Measurements from ENCODE around the gene LIX1L. TPM values are rescaled to one million over a fixed set of nuclear protein-coding genes. Genes with fewer than 3 reads are reported as not detected.

LIX1L gene
- total RNA-seq, 4 donors from 2014 or later = 37.1 to 108 (median 75.4) TPM

GRCh38 chr1:145956361-145956760 lies 1.5 kb downstream of the LIX1L start:
- peaks cover 70 to 78% of the 10 kb centered on the region in 2 donors for H3K4me1 ChIP-seq
- no peaks in the 10 kb centered on the region for H3K27me3 ChIP-seq
- DNase-seq (no peak), ATAC-seq (no peak)
- no peaks in the 10 kb centered on the region for H3K9me3 ChIP-seq
- in situ Hi-C loops (cut with MboI; ENCODE audit: low sequenced_read_pairs in 4 of 4) (loop anchor here in 1 of 4 donors (10.0 kb wide), 1 partner anchor 62 kb away; no protein-coding TSS in a partner anchor), intact Hi-C loops (cut with DNase I; ENCODE audit: low total_unique reads) (no loop called here)
- peaks cover 0 to 4% of the 10 kb centered on the region in 2 donors for H3K36me3 ChIP-seq
- no peak for TF ChIP-seq POLR2A (IDR thresholded peaks at IDR 0.05)
- H3K4me3 ChIP-seq = peak overlapping the region; percentile 62 to 88 (median 70)
- peak overlapping the region; percentile 88 to 99 (median 96) for H3K27ac ChIP-seq

- TF ChIP-seq CTCF (IDR thresholded peaks at IDR 0.05 in 4 of 5, conservative IDR thresholded peaks at IDR 0.05 in 1 of 5) (no peak), POLR2A (IDR thresholded peaks at IDR 0.05) (no peak)
- ATAC-seq (no peak), DNase-seq (no peak)
- Histone ChIP-seq H3K9me3 (no peaks in the 10 kb centered on the region), H3K4me3 (peak overlapping the region; percentile 62 to 88 (median 70)), H3K27ac (peak overlapping the region; percentile 88 to 99 (median 96)), H3K4me1 (peaks cover 79 to 84% of the 10 kb centered on the region in 2 donors), H3K36me3 (peaks cover 0 to 6% of the 10 kb centered on the region in 2 donors), H3K27me3 (no peaks in the 10 kb centered on the region)
- intact Hi-C loops (cut with DNase I; ENCODE audit: low total_unique reads) = no loop called here
- in situ Hi-C loops (cut with MboI; ENCODE audit: low sequenced_read_pairs in 4 of 4) = loop anchor here in 1 of 4 donors (10.0 kb wide), 1 partner anchor 61 kb away; no protein-coding TSS in a partner anchor
These were observed 2.4 kb downstream of the LIX1L start for GRCh38 chr1:145955436-145955835.

- H3K4me3 ChIP-seq = peak overlapping the region in 3 of 4 donors; percentile 62 to 72 (median 68)
- ATAC-seq = no peak
- intact Hi-C loops (cut with DNase I; ENCODE audit: low total_unique reads) (no loop called here), in situ Hi-C loops (cut with MboI; ENCODE audit: low sequenced_read_pairs in 4 of 4) (loop anchor here in 1 of 4 donors (10.0 kb wide), 1 partner anchor 59 kb away; no protein-coding TSS in a partner anchor)
- DNase-seq = no peak
- peaks cover 0 to 6% of the 10 kb centered on the region in 2 donors for H3K36me3 ChIP-seq
- no peak for TF ChIP-seq POLR2A (IDR thresholded peaks at IDR 0.05)
- no peak for TF ChIP-seq CTCF (IDR thresholded peaks at IDR 0.05 in 4 of 5, conservative IDR thresholded peaks at IDR 0.05 in 1 of 5)
- peaks cover 82 to 87% of the 10 kb centered on the region in 2 donors for H3K4me1 ChIP-seq
- peak overlapping the region; percentile 88 to 99 (median 96) for H3K27ac ChIP-seq
- H3K9me3 ChIP-seq = no peaks in the 10 kb centered on the region
- no peaks in the 10 kb centered on the region for H3K27me3 ChIP-seq
These were observed 4.0 kb downstream of the LIX1L start for GRCh38 chr1:145953861-145954260.

GRCh38 chr1:145952903-145953302 lies 4.9 kb downstream of the LIX1L start:
- DNase-seq (no peak), ATAC-seq (no peak)
- no peaks in the 10 kb centered on the region for H3K27me3 ChIP-seq
- no peak for TF ChIP-seq POLR2A (IDR thresholded peaks at IDR 0.05)
- TF ChIP-seq CTCF (IDR thresholded peaks at IDR 0.05 in 4 of 5, conservative IDR thresholded peaks at IDR 0.05 in 1 of 5) = no peak
- peaks cover 0 to 6% of the 10 kb centered on the region in 2 donors for H3K36me3 ChIP-seq
- H3K9me3 ChIP-seq = no peaks in the 10 kb centered on the region
- H3K4me1 ChIP-seq = peaks cover 84 to 88% of the 10 kb centered on the region in 2 donors
- intact Hi-C loops (cut with DNase I; ENCODE audit: low total_unique reads) = no loop called here
- in situ Hi-C loops (cut with MboI; ENCODE audit: low sequenced_read_pairs in 4 of 4) = loop anchor here in 1 of 4 donors (10.0 kb wide), 1 partner anchor 58 kb away; no protein-coding TSS in a partner anchor
- peak overlapping the region; percentile 88 to 99 (median 96) for H3K27ac ChIP-seq
- peak overlapping the region in 2 of 4 donors; percentile 2 to 62 for H3K4me3 ChIP-seq

- DNase-seq = no peak
- no peak for ATAC-seq
- peak overlapping the region; percentile 88 to 99 (median 96) for H3K27ac ChIP-seq
- H3K4me3 ChIP-seq = peak overlapping the region in 1 of 4 donors; percentile 5
- H3K9me3 ChIP-seq = no peaks in the 10 kb centered on the region
- TF ChIP-seq CTCF (IDR thresholded peaks at IDR 0.05 in 4 of 5, conservative IDR thresholded peaks at IDR 0.05 in 1 of 5) = no peak
- TF ChIP-seq POLR2A (IDR thresholded peaks at IDR 0.05) = no peak
- peaks cover 0 to 17% of the 10 kb centered on the region in 2 donors for H3K36me3 ChIP-seq
- peaks cover 95 to 96% of the 10 kb centered on the region in 2 donors for H3K4me1 ChIP-seq
- no peaks in the 10 kb centered on the region for H3K27me3 ChIP-seq
- in situ Hi-C loops (cut with MboI; ENCODE audit: low sequenced_read_pairs in 4 of 4) (loop anchor here in 1 of 4 donors (10.0 kb wide), 1 partner anchor 57 kb away; no protein-coding TSS in a partner anchor), intact Hi-C loops (cut with DNase I; ENCODE audit: low total_unique reads) (no loop called here)
These were observed 6.3 kb downstream of the LIX1L start for GRCh38 chr1:145951526-145951925.
